C4-2B (cell line): ENCODE measurements around the gene PCAT7.
A peak's percentile ranks its signal among the peaks of the same experiment; 100 is the strongest.

Source experiments
- H3K27ac ChIP-seq: fragments of 450-650 bp; 2 replicates; pipeline ENCODE4 v1.5.1; 2017
- ZFX ChIP-seq: fragments of 450-650 bp; IDR thresholded peaks from 2 replicates; pipeline ENCODE4 v1.6.1; 2017
- TF ChIP-seq, protein P1 (sequence below): fragments of 450-650 bp; conservative IDR thresholded peaks from 2 replicates; pipeline ENCODE4 v1.5.1; 2017; ENCODE audit warnings: mild to moderate bottlenecking

PCAT7 gene

GRCh38 chr9:94599102-94599501 lies 44.2 kb downstream of the PCAT7 start:
- no peak for TF ChIP-seq ZFX
- TF ChIP-seq, protein P1, sequence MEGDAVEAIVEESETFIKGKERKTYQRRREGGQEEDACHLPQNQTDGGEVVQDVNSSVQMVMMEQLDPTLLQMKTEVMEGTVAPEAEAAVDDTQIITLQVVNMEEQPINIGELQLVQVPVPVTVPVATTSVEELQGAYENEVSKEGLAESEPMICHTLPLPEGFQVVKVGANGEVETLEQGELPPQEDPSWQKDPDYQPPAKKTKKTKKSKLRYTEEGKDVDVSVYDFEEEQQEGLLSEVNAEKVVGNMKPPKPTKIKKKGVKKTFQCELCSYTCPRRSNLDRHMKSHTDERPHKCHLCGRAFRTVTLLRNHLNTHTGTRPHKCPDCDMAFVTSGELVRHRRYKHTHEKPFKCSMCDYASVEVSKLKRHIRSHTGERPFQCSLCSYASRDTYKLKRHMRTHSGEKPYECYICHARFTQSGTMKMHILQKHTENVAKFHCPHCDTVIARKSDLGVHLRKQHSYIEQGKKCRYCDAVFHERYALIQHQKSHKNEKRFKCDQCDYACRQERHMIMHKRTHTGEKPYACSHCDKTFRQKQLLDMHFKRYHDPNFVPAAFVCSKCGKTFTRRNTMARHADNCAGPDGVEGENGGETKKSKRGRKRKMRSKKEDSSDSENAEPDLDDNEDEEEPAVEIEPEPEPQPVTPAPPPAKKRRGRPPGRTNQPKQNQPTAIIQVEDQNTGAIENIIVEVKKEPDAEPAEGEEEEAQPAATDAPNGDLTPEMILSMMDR, result no peak
- no peak overlapping the region for H3K27ac ChIP-seq

- TF ChIP-seq, protein P1, result no peak
- no peak for TF ChIP-seq ZFX
- H3K27ac ChIP-seq, result no peak overlapping the region
Observed at GRCh38 chr9:94600258-94600657, 45.4 kb downstream of the PCAT7 start.

- TF ChIP-seq, protein P1, result no peak
Observed at GRCh38 chr9:94600715-94601114, 45.8 kb downstream of the PCAT7 start.

GRCh38 chr9:94602666-94603065 lies 47.8 kb downstream of the PCAT7 start:
- TF ChIP-seq, protein P1, result no peak
- H3K27ac ChIP-seq, result no peak overlapping the region

More at GRCh38 chr9:94600715-94601114, 45.8 kb downstream of the PCAT7 start:
- H3K27ac ChIP-seq, result no peak overlapping the region

GRCh38 chr9:94603259-94604160 lies 48.6 kb downstream of the PCAT7 start:
- TF ChIP-seq ZFX, result no peak
- TF ChIP-seq, protein P1, result peak; percentile 85
- no peak overlapping the region for H3K27ac ChIP-seq

DNA sequence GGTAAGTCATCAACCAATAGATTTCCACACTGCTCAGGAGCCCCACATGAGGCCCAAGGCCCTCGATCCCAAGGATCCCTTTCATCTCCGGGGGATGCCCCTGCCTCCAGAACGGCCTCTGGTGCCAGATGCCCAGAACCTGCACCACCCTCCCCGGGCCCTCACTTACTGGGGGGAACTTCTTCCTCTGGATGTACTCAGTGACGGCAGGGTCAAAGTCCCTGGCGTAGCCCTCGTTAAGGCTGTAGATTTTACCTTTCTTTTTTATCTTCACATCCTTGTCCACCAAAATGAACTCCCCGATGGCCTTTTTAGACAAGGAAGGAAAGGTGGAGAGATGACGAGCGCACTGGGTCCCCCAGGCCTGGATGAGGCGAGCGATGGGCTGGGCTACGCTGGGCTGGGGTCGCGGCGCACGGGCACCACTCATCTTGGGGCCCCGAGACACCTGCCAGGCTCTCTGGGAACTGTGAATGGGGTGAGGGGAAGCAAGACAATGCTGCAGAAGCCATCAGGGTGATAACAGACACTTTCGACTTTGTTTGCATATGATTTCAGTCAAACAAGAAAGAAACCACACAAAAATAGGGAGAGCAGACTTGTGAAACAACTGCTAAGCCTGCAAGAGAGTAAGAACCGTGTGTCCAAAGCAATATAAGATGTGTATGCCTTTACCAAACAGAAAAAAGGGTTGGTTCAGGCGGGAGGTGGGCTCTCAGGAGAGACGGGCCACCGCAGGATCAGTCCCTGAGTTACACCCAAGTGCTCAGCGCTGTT lies 52.0 kb downstream of the PCAT7 start:
- TF ChIP-seq, protein P1, result no peak
- no peak for TF ChIP-seq ZFX
- H3K27ac ChIP-seq, result no peak overlapping the region

GRCh38 chr9:94607423-94607691 lies 52.5 kb downstream of the PCAT7 start:
- TF ChIP-seq ZFX, result no peak
- TF ChIP-seq, protein P1, result no peak

More at GRCh38 chr9:94607423-94607691, 52.5 kb downstream of the PCAT7 start:
- no peak overlapping the region for H3K27ac ChIP-seq
